ENCODE results near the gene IL18. TPM values are rescaled to one million over a fixed set of nuclear protein-coding genes. Genes with fewer than 3 reads are reported as not detected.

The IL18 gene
- total and polyA plus RNA-seq, 2 experiments from 2014 or later, result 0.28 to 1.7 TPM

DNA sequence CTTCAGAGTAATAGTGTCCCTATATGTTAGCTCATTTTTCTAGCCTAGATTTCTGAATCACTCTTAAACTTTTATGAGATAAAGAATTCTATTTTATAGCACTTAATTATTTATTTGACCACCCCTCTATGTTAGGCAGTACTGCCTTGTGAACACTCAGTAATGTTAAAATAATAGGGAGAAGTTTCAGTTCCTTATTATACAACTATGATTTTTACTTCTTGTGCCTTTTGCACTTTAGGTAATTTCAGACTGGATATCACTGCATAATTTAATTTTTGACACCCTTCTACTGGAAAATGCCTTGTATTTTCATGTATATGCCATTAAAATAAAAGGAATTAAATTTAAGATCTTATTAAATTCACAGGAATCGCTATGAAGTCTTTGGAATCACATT lies 14.5 kb upstream of the IL18 start (continued):
- TF ChIP-seq, protein P1, sequence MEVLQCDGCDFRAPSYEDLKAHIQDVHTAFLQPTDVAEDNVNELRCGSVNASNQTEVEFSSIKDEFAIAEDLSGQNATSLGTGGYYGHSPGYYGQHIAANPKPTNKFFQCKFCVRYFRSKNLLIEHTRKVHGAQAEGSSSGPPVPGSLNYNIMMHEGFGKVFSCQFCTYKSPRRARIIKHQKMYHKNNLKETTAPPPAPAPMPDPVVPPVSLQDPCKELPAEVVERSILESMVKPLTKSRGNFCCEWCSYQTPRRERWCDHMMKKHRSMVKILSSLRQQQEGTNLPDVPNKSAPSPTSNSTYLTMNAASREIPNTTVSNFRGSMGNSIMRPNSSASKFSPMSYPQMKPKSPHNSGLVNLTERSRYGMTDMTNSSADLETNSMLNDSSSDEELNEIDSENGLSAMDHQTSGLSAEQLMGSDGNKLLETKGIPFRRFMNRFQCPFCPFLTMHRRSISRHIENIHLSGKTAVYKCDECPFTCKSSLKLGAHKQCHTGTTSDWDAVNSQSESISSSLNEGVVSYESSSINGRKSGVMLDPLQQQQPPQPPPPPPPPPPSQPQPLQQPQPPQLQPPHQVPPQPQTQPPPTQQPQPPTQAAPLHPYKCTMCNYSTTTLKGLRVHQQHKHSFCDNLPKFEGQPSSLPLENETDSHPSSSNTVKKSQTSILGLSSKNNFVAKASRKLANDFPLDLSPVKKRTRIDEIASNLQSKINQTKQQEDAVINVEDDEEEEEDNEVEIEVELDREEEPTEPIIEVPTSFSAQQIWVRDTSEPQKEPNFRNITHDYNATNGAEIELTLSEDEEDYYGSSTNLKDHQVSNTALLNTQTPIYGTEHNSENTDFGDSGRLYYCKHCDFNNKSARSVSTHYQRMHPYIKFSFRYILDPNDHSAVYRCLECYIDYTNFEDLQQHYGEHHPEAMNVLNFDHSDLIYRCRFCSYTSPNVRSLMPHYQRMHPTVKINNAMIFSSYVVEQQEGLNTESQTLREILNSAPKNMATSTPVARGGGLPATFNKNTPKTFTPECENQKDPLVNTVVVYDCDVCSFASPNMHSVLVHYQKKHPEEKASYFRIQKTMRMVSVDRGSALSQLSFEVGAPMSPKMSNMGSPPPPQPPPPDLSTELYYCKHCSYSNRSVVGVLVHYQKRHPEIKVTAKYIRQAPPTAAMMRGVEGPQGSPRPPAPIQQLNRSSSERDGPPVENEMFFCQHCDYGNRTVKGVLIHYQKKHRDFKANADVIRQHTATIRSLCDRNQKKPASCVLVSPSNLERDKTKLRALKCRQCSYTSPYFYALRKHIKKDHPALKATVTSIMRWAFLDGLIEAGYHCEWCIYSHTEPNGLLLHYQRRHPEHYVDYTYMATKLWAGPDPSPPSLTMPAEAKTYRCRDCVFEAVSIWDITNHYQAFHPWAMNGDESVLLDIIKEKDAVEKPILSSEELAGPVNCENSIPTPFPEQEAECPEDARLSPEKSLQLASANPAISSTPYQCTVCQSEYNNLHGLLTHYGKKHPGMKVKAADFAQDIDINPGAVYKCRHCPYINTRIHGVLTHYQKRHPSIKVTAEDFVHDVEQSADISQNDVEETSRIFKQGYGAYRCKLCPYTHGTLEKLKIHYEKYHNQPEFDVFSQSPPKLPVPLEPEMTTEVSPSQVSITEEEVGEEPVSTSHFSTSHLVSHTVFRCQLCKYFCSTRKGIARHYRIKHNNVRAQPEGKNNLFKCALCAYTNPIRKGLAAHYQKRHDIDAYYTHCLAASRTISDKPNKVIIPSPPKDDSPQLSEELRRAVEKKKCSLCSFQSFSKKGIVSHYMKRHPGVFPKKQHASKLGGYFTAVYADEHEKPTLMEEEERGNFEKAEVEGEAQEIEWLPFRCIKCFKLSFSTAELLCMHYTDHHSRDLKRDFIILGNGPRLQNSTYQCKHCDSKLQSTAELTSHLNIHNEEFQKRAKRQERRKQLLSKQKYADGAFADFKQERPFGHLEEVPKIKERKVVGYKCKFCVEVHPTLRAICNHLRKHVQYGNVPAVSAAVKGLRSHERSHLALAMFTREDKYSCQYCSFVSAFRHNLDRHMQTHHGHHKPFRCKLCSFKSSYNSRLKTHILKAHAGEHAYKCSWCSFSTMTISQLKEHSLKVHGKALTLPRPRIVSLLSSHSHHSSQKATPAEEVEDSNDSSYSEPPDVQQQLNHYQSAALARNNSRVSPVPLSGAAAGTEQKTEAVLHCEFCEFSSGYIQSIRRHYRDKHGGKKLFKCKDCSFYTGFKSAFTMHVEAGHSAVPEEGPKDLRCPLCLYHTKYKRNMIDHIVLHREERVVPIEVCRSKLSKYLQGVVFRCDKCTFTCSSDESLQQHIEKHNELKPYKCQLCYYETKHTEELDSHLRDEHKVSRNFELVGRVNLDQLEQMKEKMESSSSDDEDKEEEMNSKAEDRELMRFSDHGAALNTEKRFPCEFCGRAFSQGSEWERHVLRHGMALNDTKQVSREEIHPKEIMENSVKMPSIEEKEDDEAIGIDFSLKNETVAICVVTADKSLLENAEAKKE (CRISPR knock-in tag; IDR thresholded peaks at IDR 0.05), result no peak
- TF ChIP-seq EZH2phosphoT487 (IDR thresholded peaks at IDR 0.05; ENCODE audit: unreplicated experiment), result no peak
- TF ChIP-seq JUNB (IDR thresholded peaks at IDR 0.05; ENCODE audit: unreplicated experiment), result no peak

DNA sequence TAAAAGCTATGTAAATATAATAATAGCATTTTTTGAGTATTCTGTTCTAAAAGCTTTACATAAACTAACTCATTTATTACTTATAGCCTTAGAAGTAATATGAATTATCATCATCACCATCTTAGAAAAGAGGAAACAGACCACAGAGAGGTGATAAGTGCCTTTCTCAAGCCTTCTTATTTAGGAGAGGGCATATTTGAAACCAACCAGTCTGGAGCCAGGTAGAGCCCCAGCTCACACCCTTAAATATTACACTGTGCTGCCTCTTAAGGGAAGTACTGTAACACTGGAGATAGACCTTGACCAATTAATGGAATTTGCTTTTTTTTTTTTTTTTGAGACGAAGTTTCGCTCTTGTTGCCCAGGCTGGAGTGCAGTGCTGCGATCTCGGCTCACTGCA lies 13.7 kb upstream of the IL18 start:
- H3K4me1 Mint-ChIP-seq, result no peaks in the 10 kb centered on the region; the same call in 2 of the 3 replicates
- ATAC-seq, result no peak
- TF ChIP-seq, protein P2, sequence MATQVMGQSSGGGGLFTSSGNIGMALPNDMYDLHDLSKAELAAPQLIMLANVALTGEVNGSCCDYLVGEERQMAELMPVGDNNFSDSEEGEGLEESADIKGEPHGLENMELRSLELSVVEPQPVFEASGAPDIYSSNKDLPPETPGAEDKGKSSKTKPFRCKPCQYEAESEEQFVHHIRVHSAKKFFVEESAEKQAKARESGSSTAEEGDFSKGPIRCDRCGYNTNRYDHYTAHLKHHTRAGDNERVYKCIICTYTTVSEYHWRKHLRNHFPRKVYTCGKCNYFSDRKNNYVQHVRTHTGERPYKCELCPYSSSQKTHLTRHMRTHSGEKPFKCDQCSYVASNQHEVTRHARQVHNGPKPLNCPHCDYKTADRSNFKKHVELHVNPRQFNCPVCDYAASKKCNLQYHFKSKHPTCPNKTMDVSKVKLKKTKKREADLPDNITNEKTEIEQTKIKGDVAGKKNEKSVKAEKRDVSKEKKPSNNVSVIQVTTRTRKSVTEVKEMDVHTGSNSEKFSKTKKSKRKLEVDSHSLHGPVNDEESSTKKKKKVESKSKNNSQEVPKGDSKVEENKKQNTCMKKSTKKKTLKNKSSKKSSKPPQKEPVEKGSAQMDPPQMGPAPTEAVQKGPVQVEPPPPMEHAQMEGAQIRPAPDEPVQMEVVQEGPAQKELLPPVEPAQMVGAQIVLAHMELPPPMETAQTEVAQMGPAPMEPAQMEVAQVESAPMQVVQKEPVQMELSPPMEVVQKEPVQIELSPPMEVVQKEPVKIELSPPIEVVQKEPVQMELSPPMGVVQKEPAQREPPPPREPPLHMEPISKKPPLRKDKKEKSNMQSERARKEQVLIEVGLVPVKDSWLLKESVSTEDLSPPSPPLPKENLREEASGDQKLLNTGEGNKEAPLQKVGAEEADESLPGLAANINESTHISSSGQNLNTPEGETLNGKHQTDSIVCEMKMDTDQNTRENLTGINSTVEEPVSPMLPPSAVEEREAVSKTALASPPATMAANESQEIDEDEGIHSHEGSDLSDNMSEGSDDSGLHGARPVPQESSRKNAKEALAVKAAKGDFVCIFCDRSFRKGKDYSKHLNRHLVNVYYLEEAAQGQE (IDR thresholded peaks at IDR 0.05; ENCODE audit: unreplicated experiment), result no peak
- TF ChIP-seq CREB1 (CRISPR knock-in tag; IDR thresholded peaks at IDR 0.05; ENCODE audit: low read depth) (no peak), STAT1 (IDR thresholded peaks at IDR 0.05; ENCODE audit: unreplicated experiment) (no peak), NANOG (IDR thresholded peaks at IDR 0.05; ENCODE audit: borderline replicate concordance) (no peak), POLR2AphosphoS5 (IDR thresholded peaks at IDR 0.05; ENCODE audit: low read depth) (no peak)

More for the DNA sequence above, 13.7 kb upstream of the IL18 start:
- Histone ChIP-seq H3F3A (replicated peaks; ENCODE audit: low read depth) (no peaks in the 10 kb centered on the region), H3K4me1 (ENCODE audit: insufficient read depth) (no peaks in the 10 kb centered on the region; the same call in 1 of the 2 replicates), H3K27ac (ENCODE audit: low read depth) (no peak overlapping the region), H3K27me3 (ENCODE audit: insufficient read depth) (no peaks in the 10 kb centered on the region), H3K4me2 (no peak overlapping the region), H3K79me2 (replicated peaks; ENCODE audit: insufficient read depth) (no peaks in the 10 kb centered on the region), H3K36me3 (ENCODE audit: insufficient read depth) (no peaks in the 10 kb centered on the region), H3K4me3 (no peak overlapping the region), H3K9me2 (ENCODE audit: insufficient read depth) (no peaks in the 10 kb centered on the region), H4K20me1 (replicated peaks; ENCODE audit: insufficient read depth) (no peaks in the 10 kb centered on the region), H2AFZ (no peak overlapping the region)
- peaks cover 4% of the 10 kb centered on the region for H3K27me3 Mint-ChIP-seq (ENCODE audit: insufficient read depth, low read depth, poor library complexity)
- no peak overlapping the region for H3K4me3 Mint-ChIP-seq
- no peaks in the 10 kb centered on the region; the same call in 2 of the 3 replicates for H3K36me3 Mint-ChIP-seq (ENCODE audit: low read depth)
- DNase-seq (ENCODE audit: low spot score), result no peak
- H3K27ac Mint-ChIP-seq, result no peak overlapping the region
- H3K9me3 Mint-ChIP-seq, result no peaks in the 10 kb centered on the region

All from GM23338 (cell line).